ENCODE data around the gene HSPA1A. TPM values are rescaled to one million over a fixed set of nuclear protein-coding genes. Genes with fewer than 3 reads are reported as not detected.

Gene HSPA1A
- total and polyA plus RNA-seq, 9 of the 15 experiments (the other 6 are each of a cell fraction or from before 2014, with no cell fraction given) = 2.2 to 273 (median 107) TPM

DNA sequence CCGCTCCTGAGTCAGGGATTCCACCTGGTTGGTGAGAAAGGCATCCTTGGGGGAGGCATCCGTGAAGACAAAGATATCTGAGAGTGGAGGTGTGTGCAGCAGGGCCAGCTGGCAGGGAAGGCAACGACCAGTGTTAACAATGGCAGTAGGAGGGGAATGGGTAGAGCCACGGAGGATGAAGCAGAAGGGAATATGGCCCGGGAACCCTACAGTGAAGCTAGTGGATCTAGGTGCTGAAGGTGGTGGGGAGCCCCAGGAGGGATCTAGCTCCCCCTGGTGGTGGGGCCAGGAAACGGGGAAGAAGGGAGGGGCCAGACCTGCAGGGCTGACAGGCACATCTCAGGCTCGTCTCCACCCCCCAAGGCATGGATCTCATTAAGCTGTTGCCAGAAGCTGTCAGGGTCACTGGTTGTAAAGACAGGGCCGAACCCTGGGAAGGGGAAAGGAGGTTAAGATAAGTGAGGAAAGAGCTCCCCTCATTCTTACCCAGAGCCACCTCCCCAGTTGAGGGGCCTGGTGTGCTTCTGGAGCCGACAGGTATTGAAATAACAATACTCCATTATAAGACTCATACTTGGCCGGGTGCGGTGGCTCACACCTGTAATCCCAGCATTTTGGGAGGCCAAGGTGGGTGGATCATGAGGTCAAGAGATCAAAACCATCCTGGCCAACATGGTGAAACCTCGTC is 45.5 kb upstream of the HSPA1A start (continued):
- TF ChIP-seq, protein P1, sequence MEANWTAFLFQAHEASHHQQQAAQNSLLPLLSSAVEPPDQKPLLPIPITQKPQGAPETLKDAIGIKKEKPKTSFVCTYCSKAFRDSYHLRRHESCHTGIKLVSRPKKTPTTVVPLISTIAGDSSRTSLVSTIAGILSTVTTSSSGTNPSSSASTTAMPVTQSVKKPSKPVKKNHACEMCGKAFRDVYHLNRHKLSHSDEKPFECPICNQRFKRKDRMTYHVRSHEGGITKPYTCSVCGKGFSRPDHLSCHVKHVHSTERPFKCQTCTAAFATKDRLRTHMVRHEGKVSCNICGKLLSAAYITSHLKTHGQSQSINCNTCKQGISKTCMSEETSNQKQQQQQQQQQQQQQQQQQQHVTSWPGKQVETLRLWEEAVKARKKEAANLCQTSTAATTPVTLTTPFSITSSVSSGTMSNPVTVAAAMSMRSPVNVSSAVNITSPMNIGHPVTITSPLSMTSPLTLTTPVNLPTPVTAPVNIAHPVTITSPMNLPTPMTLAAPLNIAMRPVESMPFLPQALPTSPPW (CRISPR knock-in tag; IDR thresholded peaks at IDR 0.05) = peak; percentile 92
- TF ChIP-seq ZNF75A (CRISPR knock-in tag; IDR thresholded peaks at IDR 0.05) (no peak), ZFPM2 (CRISPR knock-in tag; IDR thresholded peaks at IDR 0.05) (no peak), DPF2 (IDR thresholded peaks at IDR 0.05) (peak; percentile 71), PHF20 (IDR thresholded peaks at IDR 0.05; ENCODE audit: partially characterized antibody) (peak; percentile 14), ZNF76 (CRISPR knock-in tag; IDR thresholded peaks at IDR 0.05; ENCODE audit: borderline replicate concordance) (no peak), ZNF146 (CRISPR knock-in tag; IDR thresholded peaks at IDR 0.05; ENCODE audit: unreplicated experiment) (no peak), ZNF41 (CRISPR knock-in tag; conservative IDR thresholded peaks at IDR 0.05) (no peak), SRSF1 (IDR thresholded peaks at IDR 0.05; ENCODE audit: low read depth, low read length) (no peak), BMI1 (IDR thresholded peaks at IDR 0.05; ENCODE audit: low read length) (no peak), ZNF77 (CRISPR knock-in tag; IDR thresholded peaks at IDR 0.05) (no peak), PRMT5 (CRISPR knock-in tag; IDR thresholded peaks at IDR 0.05) (no peak), ETV1 (tag; conservative IDR thresholded peaks at IDR 0.05; ENCODE audit: low read depth) (no peak; the same call in 1 of the 2 replicates), TAF9B (IDR thresholded peaks at IDR 0.05; ENCODE audit: partially characterized antibody) (no peak), KLF1 (tag; IDR thresholded peaks at IDR 0.05) (peak; percentile 76; the same call in 1 of the 2 replicates), LARP7 (IDR thresholded peaks at IDR 0.05) (peak; percentile 84; the same call in 1 of the 2 replicates)
- TF ChIP-seq, protein P2, sequence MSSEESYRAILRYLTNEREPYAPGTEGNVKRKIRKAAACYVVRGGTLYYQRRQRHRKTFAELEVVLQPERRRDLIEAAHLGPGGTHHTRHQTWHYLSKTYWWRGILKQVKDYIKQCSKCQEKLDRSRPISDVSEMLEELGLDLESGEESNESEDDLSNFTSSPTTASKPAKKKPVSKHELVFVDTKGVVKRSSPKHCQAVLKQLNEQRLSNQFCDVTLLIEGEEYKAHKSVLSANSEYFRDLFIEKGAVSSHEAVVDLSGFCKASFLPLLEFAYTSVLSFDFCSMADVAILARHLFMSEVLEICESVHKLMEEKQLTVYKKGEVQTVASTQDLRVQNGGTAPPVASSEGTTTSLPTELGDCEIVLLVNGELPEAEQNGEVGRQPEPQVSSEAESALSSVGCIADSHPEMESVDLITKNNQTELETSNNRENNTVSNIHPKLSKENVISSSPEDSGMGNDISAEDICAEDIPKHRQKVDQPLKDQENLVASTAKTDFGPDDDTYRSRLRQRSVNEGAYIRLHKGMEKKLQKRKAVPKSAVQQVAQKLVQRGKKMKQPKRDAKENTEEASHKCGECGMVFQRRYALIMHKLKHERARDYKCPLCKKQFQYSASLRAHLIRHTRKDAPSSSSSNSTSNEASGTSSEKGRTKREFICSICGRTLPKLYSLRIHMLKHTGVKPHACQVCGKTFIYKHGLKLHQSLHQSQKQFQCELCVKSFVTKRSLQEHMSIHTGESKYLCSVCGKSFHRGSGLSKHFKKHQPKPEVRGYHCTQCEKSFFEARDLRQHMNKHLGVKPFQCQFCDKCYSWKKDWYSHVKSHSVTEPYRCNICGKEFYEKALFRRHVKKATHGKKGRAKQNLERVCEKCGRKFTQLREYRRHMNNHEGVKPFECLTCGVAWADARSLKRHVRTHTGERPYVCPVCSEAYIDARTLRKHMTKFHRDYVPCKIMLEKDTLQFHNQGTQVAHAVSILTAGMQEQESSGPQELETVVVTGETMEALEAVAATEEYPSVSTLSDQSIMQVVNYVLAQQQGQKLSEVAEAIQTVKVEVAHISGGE (CRISPR knock-in tag; IDR thresholded peaks at IDR 0.05) = no peak
- TF ChIP-seq, protein P3, sequence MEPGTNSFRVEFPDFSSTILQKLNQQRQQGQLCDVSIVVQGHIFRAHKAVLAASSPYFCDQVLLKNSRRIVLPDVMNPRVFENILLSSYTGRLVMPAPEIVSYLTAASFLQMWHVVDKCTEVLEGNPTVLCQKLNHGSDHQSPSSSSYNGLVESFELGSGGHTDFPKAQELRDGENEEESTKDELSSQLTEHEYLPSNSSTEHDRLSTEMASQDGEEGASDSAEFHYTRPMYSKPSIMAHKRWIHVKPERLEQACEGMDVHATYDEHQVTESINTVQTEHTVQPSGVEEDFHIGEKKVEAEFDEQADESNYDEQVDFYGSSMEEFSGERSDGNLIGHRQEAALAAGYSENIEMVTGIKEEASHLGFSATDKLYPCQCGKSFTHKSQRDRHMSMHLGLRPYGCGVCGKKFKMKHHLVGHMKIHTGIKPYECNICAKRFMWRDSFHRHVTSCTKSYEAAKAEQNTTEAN (CRISPR knock-in tag; IDR thresholded peaks at IDR 0.05) = peak; percentile 93
- TF ChIP-seq, protein P4, sequence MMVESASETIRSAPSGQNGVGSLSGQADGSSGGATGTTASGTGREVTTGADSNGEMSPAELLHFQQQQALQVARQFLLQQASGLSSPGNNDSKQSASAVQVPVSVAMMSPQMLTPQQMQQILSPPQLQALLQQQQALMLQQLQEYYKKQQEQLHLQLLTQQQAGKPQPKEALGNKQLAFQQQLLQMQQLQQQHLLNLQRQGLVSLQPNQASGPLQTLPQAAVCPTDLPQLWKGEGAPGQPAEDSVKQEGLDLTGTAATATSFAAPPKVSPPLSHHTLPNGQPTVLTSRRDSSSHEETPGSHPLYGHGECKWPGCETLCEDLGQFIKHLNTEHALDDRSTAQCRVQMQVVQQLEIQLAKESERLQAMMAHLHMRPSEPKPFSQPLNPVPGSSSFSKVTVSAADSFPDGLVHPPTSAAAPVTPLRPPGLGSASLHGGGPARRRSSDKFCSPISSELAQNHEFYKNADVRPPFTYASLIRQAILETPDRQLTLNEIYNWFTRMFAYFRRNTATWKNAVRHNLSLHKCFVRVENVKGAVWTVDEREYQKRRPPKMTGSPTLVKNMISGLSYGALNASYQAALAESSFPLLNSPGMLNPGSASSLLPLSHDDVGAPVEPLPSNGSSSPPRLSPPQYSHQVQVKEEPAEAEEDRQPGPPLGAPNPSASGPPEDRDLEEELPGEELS (CRISPR knock-in tag; IDR thresholded peaks at IDR 0.05; ENCODE audit: borderline replicate concordance) = peak; percentile 95
- TF ChIP-seq, protein P5, sequence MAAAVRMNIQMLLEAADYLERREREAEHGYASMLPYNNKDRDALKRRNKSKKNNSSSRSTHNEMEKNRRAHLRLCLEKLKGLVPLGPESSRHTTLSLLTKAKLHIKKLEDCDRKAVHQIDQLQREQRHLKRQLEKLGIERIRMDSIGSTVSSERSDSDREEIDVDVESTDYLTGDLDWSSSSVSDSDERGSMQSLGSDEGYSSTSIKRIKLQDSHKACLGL (CRISPR knock-in tag; IDR thresholded peaks at IDR 0.05; ENCODE audit: borderline replicate concordance, poor library complexity, severe bottlenecking) = no peak
